ENCODE results near the gene CD9. TPM values are rescaled to one million over a fixed set of nuclear protein-coding genes. Genes with fewer than 3 reads are reported as not detected.

Gene CD9
- total and polyA plus RNA-seq, 2 donors (not counting 1 experiment from before 2014, with no cell fraction given) = 520 to 856 TPM

DNA sequence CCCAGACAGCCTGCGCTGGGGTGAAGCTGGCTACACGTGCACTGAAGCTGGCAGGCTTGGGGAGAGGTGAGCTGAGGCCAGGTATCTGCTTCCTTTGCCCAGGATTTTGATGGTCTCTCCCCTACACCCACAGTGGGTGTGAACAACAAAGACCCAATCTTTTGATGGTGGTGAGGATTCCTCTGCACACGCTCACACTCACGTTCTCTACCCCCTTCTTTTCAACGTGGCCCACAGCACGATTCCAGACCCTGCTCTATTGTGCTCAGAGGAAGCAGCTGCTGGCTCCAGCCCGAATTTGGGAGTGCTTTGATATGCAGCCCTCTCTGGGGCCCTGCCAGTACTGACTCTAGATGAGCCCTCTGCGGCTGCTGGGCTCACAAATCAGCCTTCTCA, 4.9 kb downstream of the CD9 start:
- Histone ChIP-seq H3K9me3 (ENCODE audit: control insufficient read depth, insufficient read depth, low read depth, low read length) (no peaks in the 10 kb centered on the region), H3K4me1 (ENCODE audit: control insufficient read depth, extremely low read depth, insufficient read depth, low read length) (peaks cover 8% of the 10 kb centered on the region), H3K9ac (ENCODE audit: insufficient read depth, low read length) (no peak overlapping the region), H2AFZ (ENCODE audit: low read length) (no peak overlapping the region), H3K27ac (ENCODE audit: insufficient read depth, low read length) (peak overlapping the region; percentile 32), H3K36me3 (ENCODE audit: control insufficient read depth, insufficient read depth, low read length) (peaks cover 2% of the 10 kb centered on the region), H3K27me3 (ENCODE audit: control insufficient read depth, insufficient read depth, low read length) (no peaks in the 10 kb centered on the region), H3K79me2 (ENCODE audit: control insufficient read depth, insufficient read depth, low read length) (peaks cover 81% of the 10 kb centered on the region), H3K4me2 (ENCODE audit: extremely low read depth, insufficient read depth, low read length) (peak overlapping the region; percentile 62), H3K4me3 (replicated peaks in 1 of 4; ENCODE audit: control extremely low read depth in 1 of 4, insufficient read depth in 1 of 4, low read depth in 3 of 4, low read length in 4 of 4) (peak overlapping the region in 1 of 4 experiments; percentile 27), H4K20me1 (ENCODE audit: control insufficient read depth, extremely low read depth, insufficient read depth, low read length) (no peaks in the 10 kb centered on the region)
- no peak for TF ChIP-seq EZH2 (IDR thresholded peaks at IDR 0.05; ENCODE audit: low read length, missing control alignments)
- TF ChIP-seq, protein P1, sequence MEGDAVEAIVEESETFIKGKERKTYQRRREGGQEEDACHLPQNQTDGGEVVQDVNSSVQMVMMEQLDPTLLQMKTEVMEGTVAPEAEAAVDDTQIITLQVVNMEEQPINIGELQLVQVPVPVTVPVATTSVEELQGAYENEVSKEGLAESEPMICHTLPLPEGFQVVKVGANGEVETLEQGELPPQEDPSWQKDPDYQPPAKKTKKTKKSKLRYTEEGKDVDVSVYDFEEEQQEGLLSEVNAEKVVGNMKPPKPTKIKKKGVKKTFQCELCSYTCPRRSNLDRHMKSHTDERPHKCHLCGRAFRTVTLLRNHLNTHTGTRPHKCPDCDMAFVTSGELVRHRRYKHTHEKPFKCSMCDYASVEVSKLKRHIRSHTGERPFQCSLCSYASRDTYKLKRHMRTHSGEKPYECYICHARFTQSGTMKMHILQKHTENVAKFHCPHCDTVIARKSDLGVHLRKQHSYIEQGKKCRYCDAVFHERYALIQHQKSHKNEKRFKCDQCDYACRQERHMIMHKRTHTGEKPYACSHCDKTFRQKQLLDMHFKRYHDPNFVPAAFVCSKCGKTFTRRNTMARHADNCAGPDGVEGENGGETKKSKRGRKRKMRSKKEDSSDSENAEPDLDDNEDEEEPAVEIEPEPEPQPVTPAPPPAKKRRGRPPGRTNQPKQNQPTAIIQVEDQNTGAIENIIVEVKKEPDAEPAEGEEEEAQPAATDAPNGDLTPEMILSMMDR (conservative IDR thresholded peaks at IDR 0.05 in 1 of 2, IDR thresholded peaks at IDR 0.05 in 1 of 2; ENCODE audit: low read depth in 1 of 2, low read length in 2 of 2) = no peak
- DNase-seq (ENCODE audit: low read depth in 2 of 2) = no peak

DNA sequence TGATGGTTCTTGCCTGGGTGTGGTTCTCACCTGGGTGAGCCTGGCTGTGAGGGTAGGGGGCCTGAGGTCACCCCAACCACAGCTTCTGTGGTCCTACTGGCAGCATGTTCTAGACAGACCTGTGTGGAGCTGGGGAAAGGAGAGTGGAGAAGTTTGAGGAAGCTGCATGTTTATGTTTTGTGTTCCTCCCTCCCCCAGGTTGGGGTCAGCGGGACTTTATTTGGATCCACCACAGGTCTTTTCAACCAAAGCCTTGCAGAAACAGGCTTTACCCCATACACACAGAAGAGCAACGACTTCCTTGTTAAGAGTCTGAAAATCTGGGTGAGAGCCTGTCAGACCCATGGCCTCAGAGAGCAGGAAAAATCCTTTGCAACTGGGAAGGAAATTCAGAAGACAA, 5.6 kb downstream of the CD9 start:
- H3K36me3 ChIP-seq (ENCODE audit: control insufficient read depth, insufficient read depth, low read length) = peaks cover 2% of the 10 kb centered on the region
- peaks cover 86% of the 10 kb centered on the region for H3K79me2 ChIP-seq (ENCODE audit: control insufficient read depth, insufficient read depth, low read length)
- peak overlapping the region in 1 of 4 experiments; percentile 27 for H3K4me3 ChIP-seq (replicated peaks in 1 of 4; ENCODE audit: control extremely low read depth in 1 of 4, insufficient read depth in 1 of 4, low read depth in 3 of 4, low read length in 4 of 4)
- H3K9me3 ChIP-seq (ENCODE audit: control insufficient read depth, insufficient read depth, low read depth, low read length) = no peaks in the 10 kb centered on the region
- peak overlapping the region; percentile 40 for H3K4me2 ChIP-seq (ENCODE audit: extremely low read depth, insufficient read depth, low read length)
- no peak for DNase-seq (ENCODE audit: low read depth in 2 of 2)
- no peaks in the 10 kb centered on the region for H3K27me3 ChIP-seq (ENCODE audit: control insufficient read depth, insufficient read depth, low read length)
- no peaks in the 10 kb centered on the region for H4K20me1 ChIP-seq (ENCODE audit: control insufficient read depth, extremely low read depth, insufficient read depth, low read length)
- no peak overlapping the region for H3K27ac ChIP-seq (ENCODE audit: insufficient read depth, low read length)
- no peak overlapping the region for H2AFZ ChIP-seq (ENCODE audit: low read length)
- TF ChIP-seq, protein P1 (conservative IDR thresholded peaks at IDR 0.05 in 1 of 2, IDR thresholded peaks at IDR 0.05 in 1 of 2; ENCODE audit: low read depth in 1 of 2, low read length in 2 of 2) = no peak
- no peak for TF ChIP-seq EZH2 (IDR thresholded peaks at IDR 0.05; ENCODE audit: low read length, missing control alignments)
- H3K4me1 ChIP-seq (ENCODE audit: control insufficient read depth, extremely low read depth, insufficient read depth, low read length) = peaks cover 8% of the 10 kb centered on the region
- H3K9ac ChIP-seq (ENCODE audit: insufficient read depth, low read length) = no peak overlapping the region

DNA sequence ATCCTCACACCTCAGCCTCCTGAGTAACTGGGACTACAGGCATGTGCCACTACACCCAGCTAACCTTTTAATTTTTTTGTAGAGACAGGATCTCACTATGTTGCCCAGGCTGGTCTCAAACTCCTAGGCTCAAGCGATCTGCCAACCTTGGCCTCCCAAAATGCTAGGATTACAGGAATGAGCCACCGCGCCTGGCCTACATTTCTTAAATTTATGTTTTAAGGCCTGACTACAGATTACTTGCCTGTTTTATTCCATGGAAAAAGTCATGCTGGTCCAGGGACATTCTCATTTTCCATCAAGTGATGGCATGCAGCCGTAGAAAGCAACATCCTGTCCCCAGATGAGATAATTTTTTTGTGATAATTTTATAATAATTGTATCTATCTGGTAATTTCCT, 6.1 kb downstream of the CD9 start:
- H3K9me3 ChIP-seq (ENCODE audit: control insufficient read depth, insufficient read depth, low read depth, low read length) = no peaks in the 10 kb centered on the region
- H3K4me3 ChIP-seq (replicated peaks in 1 of 4; ENCODE audit: control extremely low read depth in 1 of 4, insufficient read depth in 1 of 4, low read depth in 3 of 4, low read length in 4 of 4) = no peak overlapping the region
- no peak overlapping the region for H2AFZ ChIP-seq (ENCODE audit: low read length)
- no peaks in the 10 kb centered on the region for H4K20me1 ChIP-seq (ENCODE audit: control insufficient read depth, extremely low read depth, insufficient read depth, low read length)
- H3K27ac ChIP-seq (ENCODE audit: insufficient read depth, low read length) = no peak overlapping the region
- TF ChIP-seq, protein P1 (conservative IDR thresholded peaks at IDR 0.05 in 1 of 2, IDR thresholded peaks at IDR 0.05 in 1 of 2; ENCODE audit: low read depth in 1 of 2, low read length in 2 of 2) = no peak
- TF ChIP-seq EZH2 (IDR thresholded peaks at IDR 0.05; ENCODE audit: low read length, missing control alignments) = no peak
- DNase-seq (ENCODE audit: low read depth in 2 of 2) = no peak
- H3K4me1 ChIP-seq (ENCODE audit: control insufficient read depth, extremely low read depth, insufficient read depth, low read length) = peaks cover 8% of the 10 kb centered on the region
- H3K36me3 ChIP-seq (ENCODE audit: control insufficient read depth, insufficient read depth, low read length) = peaks cover 2% of the 10 kb centered on the region
- H3K27me3 ChIP-seq (ENCODE audit: control insufficient read depth, insufficient read depth, low read length) = no peaks in the 10 kb centered on the region
- H3K79me2 ChIP-seq (ENCODE audit: control insufficient read depth, insufficient read depth, low read length) = peaks cover 81% of the 10 kb centered on the region
- H3K4me2 ChIP-seq (ENCODE audit: extremely low read depth, insufficient read depth, low read length) = no peak overlapping the region
- no peak overlapping the region for H3K9ac ChIP-seq (ENCODE audit: insufficient read depth, low read length)

Measured in fibroblast of lung (primary cell).